Measurements from ENCODE around the gene N4BP2L1.

- TF ChIP-seq, protein P1, sequence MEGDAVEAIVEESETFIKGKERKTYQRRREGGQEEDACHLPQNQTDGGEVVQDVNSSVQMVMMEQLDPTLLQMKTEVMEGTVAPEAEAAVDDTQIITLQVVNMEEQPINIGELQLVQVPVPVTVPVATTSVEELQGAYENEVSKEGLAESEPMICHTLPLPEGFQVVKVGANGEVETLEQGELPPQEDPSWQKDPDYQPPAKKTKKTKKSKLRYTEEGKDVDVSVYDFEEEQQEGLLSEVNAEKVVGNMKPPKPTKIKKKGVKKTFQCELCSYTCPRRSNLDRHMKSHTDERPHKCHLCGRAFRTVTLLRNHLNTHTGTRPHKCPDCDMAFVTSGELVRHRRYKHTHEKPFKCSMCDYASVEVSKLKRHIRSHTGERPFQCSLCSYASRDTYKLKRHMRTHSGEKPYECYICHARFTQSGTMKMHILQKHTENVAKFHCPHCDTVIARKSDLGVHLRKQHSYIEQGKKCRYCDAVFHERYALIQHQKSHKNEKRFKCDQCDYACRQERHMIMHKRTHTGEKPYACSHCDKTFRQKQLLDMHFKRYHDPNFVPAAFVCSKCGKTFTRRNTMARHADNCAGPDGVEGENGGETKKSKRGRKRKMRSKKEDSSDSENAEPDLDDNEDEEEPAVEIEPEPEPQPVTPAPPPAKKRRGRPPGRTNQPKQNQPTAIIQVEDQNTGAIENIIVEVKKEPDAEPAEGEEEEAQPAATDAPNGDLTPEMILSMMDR (IDR thresholded peaks at IDR 0.05): no peak
- no peak for TF ChIP-seq POLR2A (IDR thresholded peaks at IDR 0.05)
Observed at GRCh38 chr13:32438871-32439270, 10.9 kb upstream of the N4BP2L1 start.
